Measurements from ENCODE around the gene SPO11.

SPO11 gene

DNA sequence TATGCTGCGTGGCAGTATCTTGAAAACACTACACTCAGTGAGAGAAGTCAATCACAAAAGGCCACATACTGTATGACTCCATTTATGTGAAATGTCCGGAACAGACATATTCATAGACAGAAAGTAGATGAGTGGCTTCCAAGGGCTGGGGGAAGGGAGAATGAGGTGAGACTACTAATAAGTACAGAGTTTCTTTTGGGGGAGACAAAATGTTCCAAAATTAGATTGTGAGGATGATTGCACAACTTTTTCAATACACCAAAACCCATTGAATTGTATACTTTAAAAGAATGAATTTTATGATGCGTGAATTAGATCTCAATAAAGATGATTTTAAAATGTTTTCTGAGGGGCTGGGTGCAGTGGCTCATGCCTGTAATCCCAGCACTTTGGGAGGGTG lies 9.2 kb upstream of the SPO11 start:
- TF ChIP-seq, protein P1, sequence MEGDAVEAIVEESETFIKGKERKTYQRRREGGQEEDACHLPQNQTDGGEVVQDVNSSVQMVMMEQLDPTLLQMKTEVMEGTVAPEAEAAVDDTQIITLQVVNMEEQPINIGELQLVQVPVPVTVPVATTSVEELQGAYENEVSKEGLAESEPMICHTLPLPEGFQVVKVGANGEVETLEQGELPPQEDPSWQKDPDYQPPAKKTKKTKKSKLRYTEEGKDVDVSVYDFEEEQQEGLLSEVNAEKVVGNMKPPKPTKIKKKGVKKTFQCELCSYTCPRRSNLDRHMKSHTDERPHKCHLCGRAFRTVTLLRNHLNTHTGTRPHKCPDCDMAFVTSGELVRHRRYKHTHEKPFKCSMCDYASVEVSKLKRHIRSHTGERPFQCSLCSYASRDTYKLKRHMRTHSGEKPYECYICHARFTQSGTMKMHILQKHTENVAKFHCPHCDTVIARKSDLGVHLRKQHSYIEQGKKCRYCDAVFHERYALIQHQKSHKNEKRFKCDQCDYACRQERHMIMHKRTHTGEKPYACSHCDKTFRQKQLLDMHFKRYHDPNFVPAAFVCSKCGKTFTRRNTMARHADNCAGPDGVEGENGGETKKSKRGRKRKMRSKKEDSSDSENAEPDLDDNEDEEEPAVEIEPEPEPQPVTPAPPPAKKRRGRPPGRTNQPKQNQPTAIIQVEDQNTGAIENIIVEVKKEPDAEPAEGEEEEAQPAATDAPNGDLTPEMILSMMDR (IDR thresholded peaks at IDR 0.05; ENCODE audit: control extremely low read depth, extremely low read depth, low read depth, missing control alignments) = no peak
- no peak for DNase-seq (ENCODE audit: extremely low spot score)
- ChIA-PET CTCF (no interaction called here), POLR2A (no interaction called here)

DNA sequence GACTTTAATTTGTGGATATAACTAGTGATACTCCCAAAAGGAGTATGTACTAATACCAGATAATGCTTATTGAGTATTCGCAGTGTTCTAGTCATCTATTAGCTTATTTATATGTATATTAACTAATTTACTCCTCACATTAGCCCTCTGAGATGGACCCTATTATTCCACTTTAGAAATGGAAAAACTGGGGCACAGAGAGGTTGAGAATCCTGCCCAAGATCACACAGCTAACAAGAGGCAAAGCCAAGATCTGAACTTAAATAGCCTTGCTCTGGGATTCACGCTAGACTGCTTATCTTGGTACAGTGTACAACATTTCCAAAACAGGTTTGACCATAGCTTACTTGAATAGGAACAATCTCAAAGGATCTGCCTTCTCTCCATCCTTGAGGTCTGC lies 8.5 kb upstream of the SPO11 start:
- TF ChIP-seq, protein P1 (IDR thresholded peaks at IDR 0.05; ENCODE audit: control extremely low read depth, extremely low read depth, low read depth, missing control alignments) = no peak
- POLR2A ChIA-PET = no interaction called here
- no peak for DNase-seq (ENCODE audit: extremely low spot score)
- CTCF ChIA-PET = no interaction called here

DNA sequence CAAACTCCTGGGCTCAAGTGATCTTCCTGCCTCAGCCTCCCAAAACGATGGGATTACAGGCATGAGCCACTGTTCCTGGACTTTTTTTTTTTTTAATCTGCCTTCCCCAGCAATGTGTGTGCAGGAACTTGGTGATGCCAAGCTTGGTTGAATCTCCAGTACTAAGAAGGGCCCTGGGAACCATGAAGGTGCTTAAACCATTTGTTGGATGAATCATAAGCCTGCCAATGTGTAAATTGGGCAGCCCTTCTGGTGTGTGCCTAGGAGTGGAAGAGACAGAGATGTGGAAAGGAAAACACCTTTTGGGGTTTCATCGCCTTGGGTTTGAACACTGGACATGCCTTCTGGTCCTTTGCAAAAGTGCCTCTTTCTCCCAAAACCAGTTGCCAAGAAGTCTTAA lies 7.1 kb upstream of the SPO11 start:
- TF ChIP-seq, protein P1 (IDR thresholded peaks at IDR 0.05; ENCODE audit: control extremely low read depth, extremely low read depth, low read depth, missing control alignments) = no peak
- ChIA-PET CTCF (no interaction called here), POLR2A (no interaction called here)
- DNase-seq (ENCODE audit: extremely low spot score) = no peak

DNA sequence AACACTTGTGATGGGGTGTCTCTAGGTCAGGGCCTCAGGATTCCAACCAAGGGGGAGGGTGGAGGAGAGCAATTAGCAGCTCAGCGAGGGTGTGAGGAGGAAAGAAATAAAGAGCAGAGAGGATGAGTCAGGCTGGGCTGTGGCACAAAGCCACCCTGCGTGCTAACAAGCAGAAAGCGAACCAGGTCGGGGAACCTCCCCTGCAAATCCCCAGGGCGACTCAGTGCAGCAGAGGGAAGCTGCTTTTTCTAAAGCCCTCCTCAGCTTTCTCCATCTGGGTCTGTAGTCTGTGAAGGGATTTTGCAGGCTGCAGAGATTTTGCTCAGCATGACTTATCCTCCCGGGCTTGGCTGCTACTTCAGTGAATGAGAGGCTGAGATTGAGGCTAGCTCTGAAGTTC lies 6.6 kb upstream of the SPO11 start:
- POLR2A ChIA-PET = no interaction called here
- CTCF ChIA-PET = interaction anchor here (0.9 kb wide), 1 partner anchor 233 kb away, joined by 4 read pairs; no protein-coding TSS in a partner anchor
- no peak for DNase-seq (ENCODE audit: extremely low spot score)

DNA sequence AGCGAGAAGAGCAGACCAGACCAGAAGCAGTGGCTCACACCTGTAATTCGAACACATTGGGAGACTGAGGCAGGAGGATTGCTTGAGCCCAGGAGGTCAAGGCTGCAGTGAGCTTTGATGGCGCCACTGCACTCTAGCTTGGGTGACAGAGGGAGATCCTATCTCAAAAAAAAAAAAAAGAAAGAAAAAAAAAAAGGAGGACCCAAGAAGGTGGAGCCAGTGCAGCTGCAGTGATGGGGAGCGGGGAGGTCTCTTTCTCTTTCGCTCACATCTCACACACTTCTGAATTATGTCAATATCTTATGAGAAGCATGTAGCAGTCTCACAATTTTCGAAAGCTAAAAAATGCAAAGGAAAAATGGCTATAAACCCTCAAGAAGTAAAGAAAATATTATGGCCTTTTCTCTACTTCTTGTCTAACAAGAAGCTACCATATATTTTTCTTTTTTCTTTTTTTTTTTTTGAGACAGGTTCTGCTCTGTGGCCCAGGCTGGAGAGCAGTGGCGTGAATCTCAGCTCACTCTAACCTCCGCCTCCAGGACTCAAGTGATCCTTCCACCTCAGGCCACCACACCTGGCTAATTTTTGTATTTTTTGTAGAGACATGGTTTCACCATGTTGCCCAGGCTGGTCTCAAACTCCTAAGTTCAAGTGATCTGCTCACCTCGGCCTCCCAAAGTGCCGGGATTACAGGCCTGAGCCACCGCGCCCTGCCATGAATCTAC lies 3.8 kb upstream of the SPO11 start:
- CTCF ChIA-PET = interaction anchor here (1.7 to 2.8 kb wide), 2 partner anchors 11 to 19 kb away, joined by 3 to 7 read pairs; no protein-coding TSS in a partner anchor
- no peak for DNase-seq (ENCODE audit: extremely low spot score)
- POLR2A ChIA-PET = no interaction called here
- TF ChIP-seq, protein P1 (IDR thresholded peaks at IDR 0.05; ENCODE audit: control extremely low read depth, extremely low read depth, low read depth, missing control alignments) = no peak

More for the DNA sequence above, 6.6 kb upstream of the SPO11 start:
- TF ChIP-seq, protein P1 (IDR thresholded peaks at IDR 0.05; ENCODE audit: control extremely low read depth, extremely low read depth, low read depth, missing control alignments) = no peak

DNA sequence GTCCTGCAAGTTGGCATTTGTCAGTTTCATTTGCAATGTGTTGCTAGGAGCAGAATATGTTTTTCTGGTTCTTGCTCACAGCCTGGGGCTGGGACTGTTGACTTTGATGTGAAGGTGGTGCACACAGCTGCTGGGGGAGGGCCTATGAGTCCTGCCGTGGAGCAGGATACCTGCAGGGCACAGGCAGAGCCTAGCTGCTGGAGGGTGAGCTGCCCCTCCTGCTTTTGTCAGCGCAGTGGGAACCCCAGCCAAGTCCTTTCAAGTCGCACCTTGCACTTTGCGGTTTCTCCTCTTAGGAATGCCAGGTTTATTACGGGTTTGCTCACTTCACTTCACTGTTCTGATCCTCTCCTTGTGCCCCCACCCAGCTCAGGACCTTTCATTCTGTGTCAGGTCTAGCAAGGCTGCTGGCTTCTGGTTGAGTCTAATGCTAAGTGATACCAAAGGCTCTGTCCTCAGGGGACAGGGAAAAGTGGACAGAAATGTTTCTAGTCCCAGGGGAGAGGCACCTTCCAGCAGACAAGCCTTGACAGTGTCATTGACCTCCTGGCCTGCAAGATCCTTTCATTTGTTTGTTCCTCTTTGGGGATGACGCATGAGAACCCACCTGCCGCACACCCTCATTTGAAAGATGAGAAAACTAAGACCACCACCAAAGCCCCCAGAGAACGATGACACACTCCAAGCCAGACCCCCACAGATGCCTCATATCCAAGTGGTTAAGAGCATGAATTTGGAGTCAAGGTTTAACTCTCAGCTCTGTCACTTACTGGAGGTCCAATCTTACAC lies 2.7 kb upstream of the SPO11 start:
- ChIA-PET POLR2A (no interaction called here), CTCF (interaction anchor here (1.3 to 2.8 kb wide), 3 partner anchors 12 to 246 kb away, joined by 3 to 7 read pairs (median 3); no protein-coding TSS in a partner anchor)
- DNase-seq (ENCODE audit: extremely low spot score) = no peak
- TF ChIP-seq, protein P1 (IDR thresholded peaks at IDR 0.05; ENCODE audit: control extremely low read depth, extremely low read depth, low read depth, missing control alignments) = no peak

Data from GM10248 (cell line).